Muscle of leg (tissue), 11 donors: ENCODE data around the gene STING1. TPM values are rescaled to one million over a fixed set of nuclear protein-coding genes. Genes with fewer than 3 reads are reported as not detected.
A peak's percentile ranks its signal among the peaks of the same experiment; 100 is the strongest.
"Not testable (repeated sequence)": the region's sequence is repeated elsewhere in the genome, so short reads cannot be mapped to it uniquely, and the experiment has no call there.

Experiments
- DNase-seq: peaks from one replicate; pipeline ENCODE4 v3.0.0; 2013
- H3K27ac ChIP-seq: one replicate; pipeline ENCODE4 v1.5.1; 2013; ENCODE audit warnings: mild to moderate bottlenecking, low read length, control low read depth
- H3K27me3 ChIP-seq: one replicate; pipeline ENCODE4 v1.6.1; 2013; ENCODE audit warnings: low read length; ENCODE audit not compliant: control insufficient read depth, insufficient read depth
- H3K36me3 ChIP-seq: one replicate; pipeline ENCODE4 v1.6.1; 2013; ENCODE audit warnings: low read length; ENCODE audit not compliant: control insufficient read depth, insufficient read depth
- H3K4me1 ChIP-seq: one replicate; pipeline ENCODE4 v1.6.1; 2013; ENCODE audit warnings: low read length; ENCODE audit not compliant: control insufficient read depth, insufficient read depth
- H3K4me3 ChIP-seq: one replicate; pipeline ENCODE4 v1.5.1; 2013; ENCODE audit warnings: low read length, control low read depth
- H3K9me3 ChIP-seq: replicated peaks from 2 replicates; pipeline ENCODE4 v1.6.1; 2013; ENCODE audit warnings: low read depth, low read length; ENCODE audit not compliant: control insufficient read depth
- WGBS: methylation state at CpG from one replicate; pipeline ENCODE4 v1.1.5; 2013; ENCODE audit warnings: missing lambda C conversion rate; ENCODE audit not compliant: insufficient coverage; 5-methylcytosine and 5-hydroxymethylcytosine counted together
- polyA plus RNA-seq, 8 donors: library from polyadenylated mRNA; unstranded; fragments of 120-200 nt; gene quantifications; one replicate each; pipeline versions ENCODE4 v1.2.1 to v1.2.3, GENCODE V29; 2013; ENCODE audit warnings: inconsistent platforms in 1 of 8, low replicate concordance in 1 of 8; ENCODE audit not compliant: insufficient read length in 8 of 8, insufficient read depth in 1 of 8
- total RNA-seq: library from RNA; stranded (reverse); fragments of 120-200 nt; gene quantifications from one replicate; pipeline ENCODE4 v1.2.4, GENCODE V29; 2013

Gene STING1
- total and polyA plus RNA-seq, 9 donors: 19.3 to 43.6 (median 36.2) TPM

- no CpG with 5 or more reads among the region's 2 CpGs for WGBS
- Histone ChIP-seq H3K4me1 (peaks cover 8% of the 10 kb centered on the region), H3K27ac (no peak overlapping the region), H3K4me3 (no peak overlapping the region), H3K36me3 (no peaks in the 10 kb centered on the region), H3K27me3 (no peaks in the 10 kb centered on the region), H3K9me3 (no peaks in the 10 kb centered on the region)
- DNase-seq: no peak
Measured at GRCh38 chr5:139524940-139525585, 42.5 kb upstream of the STING1 start.

DNA sequence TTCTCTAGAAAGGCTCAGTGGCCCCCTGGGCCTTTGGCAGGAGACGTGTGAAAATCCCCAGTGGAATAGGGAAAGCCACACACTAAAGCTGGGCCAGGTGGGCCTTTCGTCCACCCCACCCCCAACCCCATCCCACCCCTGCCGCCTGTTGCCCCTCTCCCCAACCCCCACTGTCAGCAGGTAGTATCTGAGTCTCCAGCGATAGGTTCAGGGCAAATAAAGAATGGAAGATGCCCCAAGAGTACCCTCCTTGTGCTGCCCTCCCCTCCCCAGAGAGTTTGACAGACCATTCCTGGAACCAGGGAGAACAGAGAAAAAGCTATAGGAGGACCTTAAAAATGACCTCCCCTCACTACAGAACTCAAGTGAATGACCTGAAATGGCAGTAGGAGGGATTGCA is 41.9 kb upstream of the STING1 start:
- no peaks in the 10 kb centered on the region for H3K36me3 ChIP-seq
- no peak overlapping the region for H3K4me3 ChIP-seq
- H3K27me3 ChIP-seq: no peaks in the 10 kb centered on the region
- H3K4me1 ChIP-seq: peaks cover 8% of the 10 kb centered on the region
- H3K27ac ChIP-seq: no peak overlapping the region
- WGBS: no CpG with 5 or more reads among the region's 4 CpGs
- DNase-seq: no peak
- H3K9me3 ChIP-seq: no peaks in the 10 kb centered on the region

GRCh38 chr5:139523635-139524445 is 41.3 kb upstream of the STING1 start:
- peak; percentile 49 for DNase-seq
- Histone ChIP-seq H3K4me1 (peaks cover 8% of the 10 kb centered on the region), H3K27me3 (no peaks in the 10 kb centered on the region), H3K36me3 (no peaks in the 10 kb centered on the region), H3K27ac (no peak overlapping the region), H3K4me3 (no peak overlapping the region), H3K9me3 (no peaks in the 10 kb centered on the region)
- 52% methylated on average over 8 of the region's 10 CpGs for WGBS

DNA sequence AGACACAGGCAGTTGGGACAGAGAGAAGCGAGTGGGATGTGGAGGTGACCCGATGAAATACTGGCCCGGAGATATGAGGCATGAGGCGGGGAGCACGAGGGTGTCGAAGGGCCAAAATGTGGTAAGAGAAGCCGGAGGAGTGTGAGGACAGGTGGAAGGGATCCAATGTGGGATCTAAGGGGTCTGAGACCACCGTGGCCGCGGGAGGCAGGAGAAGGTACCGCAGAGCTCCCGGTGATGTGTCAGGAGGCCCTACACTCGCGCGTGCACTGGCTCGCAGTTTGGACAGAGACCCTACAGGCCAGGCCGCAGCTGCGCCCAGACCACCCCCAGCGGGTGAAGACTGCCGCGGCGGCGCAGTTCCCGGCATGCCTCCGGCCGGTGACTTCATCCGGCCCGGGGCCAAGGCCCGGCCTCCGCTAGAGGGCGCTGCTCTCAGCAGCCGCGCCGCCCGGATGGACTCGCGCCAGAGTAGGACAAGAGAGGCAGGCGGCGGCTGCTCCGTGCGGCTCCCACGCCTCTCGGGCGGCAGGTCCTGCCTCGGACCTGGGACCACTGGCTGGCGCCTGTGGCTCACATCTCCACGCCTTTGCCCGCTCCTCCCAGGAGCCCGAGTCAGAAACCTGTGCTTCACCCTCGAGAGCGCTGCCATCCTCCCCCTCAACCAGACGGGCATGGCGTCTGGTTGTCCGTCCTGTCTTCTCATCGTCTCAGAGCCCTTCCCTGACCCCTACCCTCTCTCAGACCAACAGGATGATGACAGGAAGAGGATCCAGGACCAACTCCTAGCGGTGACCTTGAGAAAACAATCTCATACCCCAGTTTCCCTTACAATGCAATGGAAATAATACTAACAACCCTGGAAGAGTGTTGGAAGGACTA is 35.4 kb upstream of the STING1 start:
- H3K36me3 ChIP-seq: no peaks in the 10 kb centered on the region
- H3K4me1 ChIP-seq: peaks cover 21% of the 10 kb centered on the region
- DNase-seq: peak; percentile 96
- H3K27ac ChIP-seq: peak overlapping the region; percentile 93
- no peaks in the 10 kb centered on the region for H3K9me3 ChIP-seq
- WGBS: 4% methylated on average over 52 of the region's 56 CpGs
- H3K4me3 ChIP-seq: peak overlapping the region; percentile 63
- no peaks in the 10 kb centered on the region for H3K27me3 ChIP-seq

GRCh38 chr5:139514486-139514856 is 31.9 kb upstream of the STING1 start:
- Histone ChIP-seq H3K9me3 (no peaks in the 10 kb centered on the region), H3K4me3 (no peak overlapping the region), H3K27me3 (no peaks in the 10 kb centered on the region), H3K4me1 (peaks cover 21% of the 10 kb centered on the region), H3K27ac (no peak overlapping the region), H3K36me3 (no peaks in the 10 kb centered on the region)
- no peak for DNase-seq
- 100% methylated on average over 1 of the region's 2 CpGs for WGBS

DNA sequence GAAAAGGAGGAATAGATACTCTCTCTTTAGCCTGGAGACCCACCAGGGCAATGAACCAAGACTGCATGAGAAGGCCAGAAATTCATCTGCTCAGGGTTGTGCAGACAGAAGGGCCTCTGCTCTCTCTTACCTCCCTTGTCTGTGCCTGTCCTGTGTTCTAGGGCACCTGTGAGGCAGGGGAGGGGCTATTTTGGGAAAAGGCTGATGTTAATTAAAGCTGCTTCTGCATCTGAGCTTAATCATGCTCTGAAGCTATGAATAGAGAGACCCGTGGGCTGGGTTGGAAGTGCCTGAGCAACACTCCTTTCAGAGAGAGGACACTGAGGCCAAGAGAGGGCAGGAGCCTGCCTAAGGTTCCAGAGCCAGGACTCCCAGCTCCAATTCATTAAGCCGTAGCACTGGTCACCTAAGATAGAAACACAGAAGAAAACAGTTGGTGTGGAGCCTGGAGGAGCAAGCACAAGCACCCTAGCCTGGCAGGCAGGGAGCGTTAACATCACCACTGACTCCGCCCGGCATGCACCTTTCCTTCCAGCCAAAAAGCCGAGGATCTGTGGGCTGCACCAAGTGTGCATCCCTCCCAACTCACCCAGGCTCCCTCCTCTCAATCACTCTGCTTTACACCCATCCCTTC is 31.4 kb upstream of the STING1 start:
- WGBS: 83% methylated on average over 6 of the region's 6 CpGs

DNA sequence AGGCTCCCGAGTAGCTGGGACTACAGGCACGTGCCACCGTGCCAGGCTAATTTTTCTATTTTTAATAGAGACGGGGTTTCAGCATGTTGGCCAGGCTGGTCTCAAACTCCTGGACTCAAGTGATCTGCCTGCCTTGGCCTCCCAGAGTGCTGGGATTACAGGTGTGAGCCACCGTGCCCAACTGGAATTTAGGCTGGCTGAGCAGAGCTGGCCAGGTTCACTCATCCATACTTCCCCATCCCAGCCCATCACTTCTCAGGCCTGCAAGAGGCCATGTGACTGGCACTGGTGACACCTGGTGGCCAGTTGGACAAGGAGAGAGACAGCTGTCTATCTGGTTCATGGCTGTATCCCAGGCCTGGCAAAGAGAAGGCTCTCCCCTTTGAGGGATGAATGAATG is 30.9 kb upstream of the STING1 start:
- H3K27me3 ChIP-seq, H3K36me3 ChIP-seq, H3K4me3 ChIP-seq, H3K27ac ChIP-seq, H3K9me3 ChIP-seq: not testable (repeated sequence)
- peak; percentile 87 for DNase-seq
- 73% methylated on average over 5 of the region's 5 CpGs for WGBS
- H3K4me1 ChIP-seq: peaks cover 19% of the 10 kb centered on the region

More for the DNA sequence above, 31.4 kb upstream of the STING1 start:
- Histone ChIP-seq H3K4me3 (no peak overlapping the region), H3K36me3 (no peaks in the 10 kb centered on the region), H3K27ac (no peak overlapping the region), H3K9me3 (no peaks in the 10 kb centered on the region), H3K27me3 (no peaks in the 10 kb centered on the region), H3K4me1 (peaks cover 21% of the 10 kb centered on the region)
- no peak for DNase-seq

DNA sequence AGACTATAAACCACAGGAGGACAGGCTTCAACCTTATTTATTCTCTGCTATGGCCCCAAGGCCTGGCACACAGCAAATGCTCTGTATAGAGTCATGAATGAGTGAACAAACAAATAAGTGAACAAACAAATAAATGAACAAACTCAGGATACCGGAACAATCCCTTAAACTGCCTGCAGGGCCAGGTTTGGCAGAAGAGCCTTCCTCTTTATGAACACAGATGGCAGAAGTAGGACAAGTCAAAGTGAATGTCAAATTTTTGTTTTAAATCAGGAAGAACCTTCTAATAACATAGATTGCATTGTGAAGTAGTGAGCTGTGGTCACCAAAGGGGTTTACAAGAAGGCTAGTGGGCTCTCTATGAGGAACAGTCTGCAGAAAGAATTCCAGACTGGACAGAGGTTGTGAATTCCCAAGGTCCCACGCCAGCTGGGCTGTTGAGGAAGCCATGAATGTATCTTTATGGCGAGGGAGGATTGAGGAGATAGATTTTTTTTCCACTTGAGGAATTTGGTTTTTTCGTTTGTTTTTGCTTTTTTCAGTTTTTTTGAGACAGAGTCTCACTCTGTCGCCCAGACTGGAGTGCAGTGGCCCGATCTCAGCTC is 30.3 kb upstream of the STING1 start:
- H3K27ac ChIP-seq: no peak overlapping the region
- no peaks in the 10 kb centered on the region for H3K36me3 ChIP-seq
- peak; percentile 55 for DNase-seq
- peaks cover 14% of the 10 kb centered on the region for H3K4me1 ChIP-seq
- 74% methylated on average over 3 of the region's 6 CpGs for WGBS
- no peaks in the 10 kb centered on the region for H3K27me3 ChIP-seq
- H3K4me3 ChIP-seq: no peak overlapping the region
- no peaks in the 10 kb centered on the region for H3K9me3 ChIP-seq

DNA sequence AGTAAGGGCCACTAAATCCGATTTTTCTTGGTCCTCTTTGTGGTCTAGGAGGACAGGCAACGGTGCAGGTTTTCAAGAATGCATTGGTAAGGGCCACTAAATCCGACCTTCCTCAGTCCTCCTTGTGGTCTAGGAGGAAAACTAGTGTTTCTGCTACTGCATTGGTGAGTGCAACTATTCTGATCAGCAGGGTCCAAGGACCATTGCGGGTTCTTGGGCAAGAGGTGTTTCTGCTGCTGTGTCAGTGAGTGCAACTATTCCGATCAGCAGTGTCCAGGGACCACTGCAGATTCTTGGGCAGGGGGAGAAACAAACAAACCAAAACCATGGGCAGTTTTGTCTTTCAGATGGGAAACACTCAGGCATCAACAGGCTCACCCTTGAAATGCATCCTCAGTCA is 22.2 kb upstream of the STING1 start:
- not testable (repeated sequence) for H3K4me1 ChIP-seq, H3K9me3 ChIP-seq, DNase-seq, H3K27me3 ChIP-seq, H3K4me3 ChIP-seq, H3K36me3 ChIP-seq, H3K27ac ChIP-seq
- WGBS: 73% methylated on average over 5 of the region's 5 CpGs
